ENCODE measurements around the gene AFF2.

- TF ChIP-seq, protein P1, sequence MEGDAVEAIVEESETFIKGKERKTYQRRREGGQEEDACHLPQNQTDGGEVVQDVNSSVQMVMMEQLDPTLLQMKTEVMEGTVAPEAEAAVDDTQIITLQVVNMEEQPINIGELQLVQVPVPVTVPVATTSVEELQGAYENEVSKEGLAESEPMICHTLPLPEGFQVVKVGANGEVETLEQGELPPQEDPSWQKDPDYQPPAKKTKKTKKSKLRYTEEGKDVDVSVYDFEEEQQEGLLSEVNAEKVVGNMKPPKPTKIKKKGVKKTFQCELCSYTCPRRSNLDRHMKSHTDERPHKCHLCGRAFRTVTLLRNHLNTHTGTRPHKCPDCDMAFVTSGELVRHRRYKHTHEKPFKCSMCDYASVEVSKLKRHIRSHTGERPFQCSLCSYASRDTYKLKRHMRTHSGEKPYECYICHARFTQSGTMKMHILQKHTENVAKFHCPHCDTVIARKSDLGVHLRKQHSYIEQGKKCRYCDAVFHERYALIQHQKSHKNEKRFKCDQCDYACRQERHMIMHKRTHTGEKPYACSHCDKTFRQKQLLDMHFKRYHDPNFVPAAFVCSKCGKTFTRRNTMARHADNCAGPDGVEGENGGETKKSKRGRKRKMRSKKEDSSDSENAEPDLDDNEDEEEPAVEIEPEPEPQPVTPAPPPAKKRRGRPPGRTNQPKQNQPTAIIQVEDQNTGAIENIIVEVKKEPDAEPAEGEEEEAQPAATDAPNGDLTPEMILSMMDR (IDR thresholded peaks at IDR 0.05 in 4 of 5, conservative IDR thresholded peaks at IDR 0.05 in 1 of 5), result no peak
- TF ChIP-seq POLR2A (IDR thresholded peaks at IDR 0.05), result no peak
Measured at GRCh38 chrX:148979786-148980185, 479.4 kb downstream of the AFF2 start.
